SJSA1 (cell line): ENCODE results near the gene CIBAR2. TPM values are rescaled to one million over a fixed set of nuclear protein-coding genes. Genes with fewer than 3 reads are reported as not detected.

Experiments
- DNase-seq, 2 experiments: peaks; one replicate each; pipeline ENCODE4 v3.0.0-alpha.2; 2015 to 2020; ENCODE audit warnings: low spot score in 2 of 2, low read depth in 1 of 2
- H3K27ac ChIP-seq: fragments of 250-450 bp; sonication (Bioruptor Pico); 2 replicates; pipeline ENCODE4 v1.5.1; 2020; ENCODE audit warnings: mild to moderate bottlenecking, moderate library complexity
- H3K27me3 ChIP-seq: fragments of 250-450 bp; sonication (Bioruptor Pico); replicated peaks from 2 replicates; pipeline ENCODE4 v1.5.1; 2020; ENCODE audit warnings: mild to moderate bottlenecking, moderate library complexity
- H3K36me3 ChIP-seq: fragments of 250-450 bp; sonication (Bioruptor Pico); 2 replicates; pipeline ENCODE4 v1.5.1; 2020; ENCODE audit warnings: mild to moderate bottlenecking
- H3K4me1 ChIP-seq: fragments of 250-450 bp; sonication (Bioruptor Pico); replicated peaks from 2 replicates; pipeline ENCODE4 v1.6.1; 2021; ENCODE audit warnings: mild to moderate bottlenecking
- H3K4me3 ChIP-seq: fragments of 250-450 bp; sonication (Bioruptor Pico); 2 replicates; pipeline ENCODE4 v1.5.1; 2020; ENCODE audit warnings: mild to moderate bottlenecking
- H3K9me3 ChIP-seq: fragments of 250-450 bp; sonication (Bioruptor Pico); replicated peaks from 2 replicates; pipeline ENCODE4 v1.5.1; 2020; ENCODE audit warnings: mild to moderate bottlenecking
- total RNA-seq: library from RNA; depleted of rRNA; stranded (reverse); fragments of >200 nt; shearing (Covaris generic); gene quantifications from 2 replicates; pipeline ENCODE4 v1.2.3, GENCODE V29; 2014

The CIBAR2 gene
- total RNA-seq, 1 experiment from 2014 or later: 0.05 TPM

- no peak for DNase-seq
- Histone ChIP-seq H3K36me3 (no peaks in the 10 kb centered on the region; the same call in 1 of the 2 replicates), H3K4me1 (peaks cover 4% of the 10 kb centered on the region), H3K27me3 (no peaks in the 10 kb centered on the region), H3K27ac (no peak overlapping the region), H3K4me3 (no peak overlapping the region), H3K9me3 (no peaks in the 10 kb centered on the region)
Measured at GRCh38 chr16:85113168-85113733, 979 bp upstream of the CIBAR2 start.

- DNase-seq: no peak
- Histone ChIP-seq H3K4me1 (peaks cover 4% of the 10 kb centered on the region), H3K4me3 (no peak overlapping the region), H3K27ac (no peak overlapping the region), H3K27me3 (no peaks in the 10 kb centered on the region), H3K9me3 (no peaks in the 10 kb centered on the region), H3K36me3 (no peaks in the 10 kb centered on the region)
Measured at GRCh38 chr16:85111184-85111583, 1.1 kb downstream of the CIBAR2 start.

GRCh38 chr16:85110105-85110504, 2.2 kb downstream of the CIBAR2 start:
- Histone ChIP-seq H3K27me3 (no peaks in the 10 kb centered on the region), H3K4me1 (peaks cover 2% of the 10 kb centered on the region), H3K36me3 (no peaks in the 10 kb centered on the region), H3K4me3 (no peak overlapping the region), H3K27ac (no peak overlapping the region), H3K9me3 (no peaks in the 10 kb centered on the region)
- DNase-seq: no peak

GRCh38 chr16:85107532-85107931, 4.7 kb downstream of the CIBAR2 start:
- Histone ChIP-seq H3K4me1 (no peaks in the 10 kb centered on the region), H3K27me3 (no peaks in the 10 kb centered on the region), H3K27ac (no peak overlapping the region), H3K9me3 (no peaks in the 10 kb centered on the region), H3K36me3 (no peaks in the 10 kb centered on the region), H3K4me3 (no peak overlapping the region)
- no peak for DNase-seq

GRCh38 chr16:85107083-85107482, 5.2 kb downstream of the CIBAR2 start:
- no peak overlapping the region for H3K4me3 ChIP-seq
- H3K27me3 ChIP-seq: no peaks in the 10 kb centered on the region
- no peak for DNase-seq
- H3K9me3 ChIP-seq: no peaks in the 10 kb centered on the region
- H3K4me1 ChIP-seq: no peaks in the 10 kb centered on the region
- H3K36me3 ChIP-seq: no peaks in the 10 kb centered on the region
- no peak overlapping the region for H3K27ac ChIP-seq

- Histone ChIP-seq H3K9me3 (no peaks in the 10 kb centered on the region), H3K27me3 (no peaks in the 10 kb centered on the region), H3K27ac (no peak overlapping the region), H3K4me3 (no peak overlapping the region), H3K4me1 (no peaks in the 10 kb centered on the region), H3K36me3 (no peaks in the 10 kb centered on the region)
- no peak for DNase-seq
Measured at GRCh38 chr16:85105475-85105874, 6.8 kb downstream of the CIBAR2 start.

- Histone ChIP-seq H3K27ac (no peak overlapping the region), H3K4me3 (no peak overlapping the region), H3K9me3 (no peaks in the 10 kb centered on the region), H3K36me3 (no peaks in the 10 kb centered on the region), H3K27me3 (no peaks in the 10 kb centered on the region), H3K4me1 (no peaks in the 10 kb centered on the region)
- no peak for DNase-seq
Measured at GRCh38 chr16:85104821-85105391, 7.4 kb downstream of the CIBAR2 start.

- no peaks in the 10 kb centered on the region for H3K4me1 ChIP-seq
Measured at GRCh38 chr16:85104147-85104546, 8.1 kb downstream of the CIBAR2 start.

GRCh38 chr16:85103114-85104079, 8.9 kb downstream of the CIBAR2 start:
- DNase-seq: no peak
- no peak overlapping the region for H3K27ac ChIP-seq
- no peaks in the 10 kb centered on the region for H3K36me3 ChIP-seq
- H3K9me3 ChIP-seq: no peaks in the 10 kb centered on the region
- H3K27me3 ChIP-seq: no peaks in the 10 kb centered on the region; the same call in 1 of the 2 replicates
- no peaks in the 10 kb centered on the region for H3K4me1 ChIP-seq
- no peak overlapping the region for H3K4me3 ChIP-seq

More at GRCh38 chr16:85104147-85104546, 8.1 kb downstream of the CIBAR2 start:
- no peak for DNase-seq
- no peaks in the 10 kb centered on the region for H3K36me3 ChIP-seq
- H3K27ac ChIP-seq: no peak overlapping the region
- H3K9me3 ChIP-seq: no peaks in the 10 kb centered on the region
- no peaks in the 10 kb centered on the region for H3K27me3 ChIP-seq
- no peak overlapping the region for H3K4me3 ChIP-seq

GRCh38 chr16:85101956-85102630, 10.2 kb downstream of the CIBAR2 start:
- Histone ChIP-seq H3K27ac (no peak overlapping the region), H3K4me1 (no peaks in the 10 kb centered on the region), H3K36me3 (no peaks in the 10 kb centered on the region), H3K27me3 (peaks cover 3% of the 10 kb centered on the region; the same call in 1 of the 2 replicates), H3K4me3 (no peak overlapping the region), H3K9me3 (no peaks in the 10 kb centered on the region)
- DNase-seq: no peak

GRCh38 chr16:85100265-85100664, 12.0 kb downstream of the CIBAR2 start:
- H3K27me3 ChIP-seq: peaks cover 5% of the 10 kb centered on the region; the same call in 1 of the 2 replicates
- DNase-seq: no peak
- no peaks in the 10 kb centered on the region for H3K36me3 ChIP-seq
- H3K9me3 ChIP-seq: no peaks in the 10 kb centered on the region
- H3K27ac ChIP-seq: no peak overlapping the region
- no peaks in the 10 kb centered on the region for H3K4me1 ChIP-seq
- no peak overlapping the region for H3K4me3 ChIP-seq

- Histone ChIP-seq H3K4me1 (no peaks in the 10 kb centered on the region), H3K4me3 (no peak overlapping the region), H3K27me3 (peaks cover 9% of the 10 kb centered on the region; the same call in 1 of the 2 replicates), H3K36me3 (no peaks in the 10 kb centered on the region), H3K27ac (no peak overlapping the region), H3K9me3 (no peaks in the 10 kb centered on the region)
- DNase-seq: no peak
Measured at GRCh38 chr16:85098565-85098964, 13.7 kb downstream of the CIBAR2 start.

- Histone ChIP-seq H3K4me1 (no peaks in the 10 kb centered on the region), H3K27me3 (peaks cover 10% of the 10 kb centered on the region; the same call in 1 of the 2 replicates), H3K27ac (no peak overlapping the region), H3K36me3 (no peaks in the 10 kb centered on the region), H3K4me3 (no peak overlapping the region), H3K9me3 (no peaks in the 10 kb centered on the region)
- DNase-seq: no peak
Measured at GRCh38 chr16:85096921-85097320, 15.4 kb downstream of the CIBAR2 start.
